NK-92 (cell line): ENCODE results near the gene NPW.

ENCODE experiments used
- DNase-seq: peaks from one replicate; lab custom pipeline; 2025; ENCODE audit not compliant: unreplicated experiment; lab: John Stamatoyannopoulos, UW

The NPW gene

GRCh38 chr16:2019518-2019920 lies at the start of gene NPW:
TSS of gene NPW (plus strand) at chr16:2019785.
- DNase-seq, result no peak

GRCh38 chr16:1971796-1972489 lies 47.6 kb upstream of the NPW start, which contains the start of gene TBL3:
TSS of gene TBL3 (plus strand) at chr16:1972053. CDS start at chr16:1972165, 112 bp downstream.
- peak; percentile 84 for DNase-seq

GRCh38 chr16:1972490-1972877 lies 47.1 kb upstream of the NPW start:
- DNase-seq, result no peak

- DNase-seq, result no peak
Measured at GRCh38 chr16:1973461-1974156, 46.0 kb upstream of the NPW start.

- no peak for DNase-seq
Measured at GRCh38 chr16:1974157-1975070, 45.2 kb upstream of the NPW start.

- DNase-seq, result no peak
Measured at GRCh38 chr16:1975432-1976215, 44.0 kb upstream of the NPW start.

- DNase-seq, result no peak
Measured at GRCh38 chr16:1976216-1976520, 43.4 kb upstream of the NPW start.

GRCh38 chr16:1976951-1977874 lies 42.4 kb upstream of the NPW start:
- DNase-seq, result no peak

GRCh38 chr16:1977875-1978268 lies 41.7 kb upstream of the NPW start:
- DNase-seq, result no peak

- no peak for DNase-seq
Measured at GRCh38 chr16:1978476-1979120, 41.0 kb upstream of the NPW start.

- no peak for DNase-seq
Measured at GRCh38 chr16:1979271-1980029, 40.1 kb upstream of the NPW start.

- DNase-seq, result no peak
Measured at GRCh38 chr16:1980030-1980769, 39.4 kb upstream of the NPW start.

- no peak for DNase-seq
Measured at GRCh38 chr16:1980770-1981087, 38.9 kb upstream of the NPW start.

- no peak for DNase-seq
Measured at GRCh38 chr16:1981398-1981836, 38.2 kb upstream of the NPW start, which contains the start of gene NOXO1. TSS of gene NOXO1 (minus strand) at chr16:1981469. CDS start at chr16:1981179, 290 bp downstream.

GRCh38 chr16:1982013-1982433 lies 37.6 kb upstream of the NPW start:
- no peak for DNase-seq

- DNase-seq, result no peak
Measured at GRCh38 chr16:1982991-1983543, 36.5 kb upstream of the NPW start.

- no peak for DNase-seq
Measured at GRCh38 chr16:1983544-1984346, 35.8 kb upstream of the NPW start, which contains the start of gene GFER. TSS of gene GFER (plus strand) at chr16:1984193. CDS start at chr16:1984219, 26 bp downstream.
